ENCODE results near the gene USP31. TPM values are rescaled to one million over a fixed set of nuclear protein-coding genes. Genes with fewer than 3 reads are reported as not detected.

The USP31 gene
- total RNA-seq, 1 experiment from 2014 or later: 17.4 TPM

GRCh38 chr16:23187341-23187740 is 38.1 kb upstream of the USP31 start:
- no peaks in the 10 kb centered on the region for H3K9me3 Mint-ChIP-seq
- no peaks in the 10 kb centered on the region for H3K36me3 Mint-ChIP-seq
- H3K27me3 Mint-ChIP-seq (ENCODE audit: low read depth): peaks cover 33% of the 10 kb centered on the region
- ATAC-seq: no peak
- ChIA-PET CTCF (interaction anchor here (0.8 to 2.8 kb wide), 5 partner anchors 115 to 248 kb away, joined by 3 to 30 read pairs (median 4); partner anchors contain the start of gene SCNN1B), POLR2A (interaction anchor here (0.6 kb wide), 1 partner anchor 15 kb away, joined by 3 read pairs; no protein-coding TSS in a partner anchor)
- no peak overlapping the region for H3K27ac Mint-ChIP-seq
- H3K4me3 Mint-ChIP-seq: no peak overlapping the region
- DNase-seq (ENCODE audit: low spot score): no peak
- TF ChIP-seq ZNF423 (CRISPR knock-in tag; IDR thresholded peaks at IDR 0.05) (no peak), USF2 (CRISPR knock-in tag; IDR thresholded peaks at IDR 0.05) (no peak), ATF1 (CRISPR knock-in tag; IDR thresholded peaks at IDR 0.05) (no peak), ZNF416 (CRISPR knock-in tag; IDR thresholded peaks at IDR 0.05) (no peak), TCF7 (CRISPR knock-in tag; IDR thresholded peaks at IDR 0.05; ENCODE audit: low read depth) (no peak), MYBL2 (CRISPR knock-in tag; IDR thresholded peaks at IDR 0.05) (no peak), ZNF317 (CRISPR knock-in tag; IDR thresholded peaks at IDR 0.05; ENCODE audit: borderline replicate concordance, low read depth) (no peak)
- peaks cover 11% of the 10 kb centered on the region for H3K4me1 Mint-ChIP-seq

GRCh38 chr16:23186171-23186570 is 36.9 kb upstream of the USP31 start:
- DNase-seq (ENCODE audit: low spot score): no peak
- CTCF ChIA-PET: interaction anchor here (1.1 to 2.8 kb wide), 3 partner anchors 162 to 249 kb away, joined by 3 to 30 read pairs (median 4); no protein-coding TSS in a partner anchor
- Mint-ChIP-seq H3K9me3 (no peaks in the 10 kb centered on the region), H3K4me3 (no peak overlapping the region), H3K4me1 (peaks cover 14% of the 10 kb centered on the region), H3K36me3 (no peaks in the 10 kb centered on the region), H3K27ac (no peak overlapping the region), H3K27me3 (ENCODE audit: low read depth) (peaks cover 44% of the 10 kb centered on the region)
- no peak for ATAC-seq
- TF ChIP-seq, protein P1, sequence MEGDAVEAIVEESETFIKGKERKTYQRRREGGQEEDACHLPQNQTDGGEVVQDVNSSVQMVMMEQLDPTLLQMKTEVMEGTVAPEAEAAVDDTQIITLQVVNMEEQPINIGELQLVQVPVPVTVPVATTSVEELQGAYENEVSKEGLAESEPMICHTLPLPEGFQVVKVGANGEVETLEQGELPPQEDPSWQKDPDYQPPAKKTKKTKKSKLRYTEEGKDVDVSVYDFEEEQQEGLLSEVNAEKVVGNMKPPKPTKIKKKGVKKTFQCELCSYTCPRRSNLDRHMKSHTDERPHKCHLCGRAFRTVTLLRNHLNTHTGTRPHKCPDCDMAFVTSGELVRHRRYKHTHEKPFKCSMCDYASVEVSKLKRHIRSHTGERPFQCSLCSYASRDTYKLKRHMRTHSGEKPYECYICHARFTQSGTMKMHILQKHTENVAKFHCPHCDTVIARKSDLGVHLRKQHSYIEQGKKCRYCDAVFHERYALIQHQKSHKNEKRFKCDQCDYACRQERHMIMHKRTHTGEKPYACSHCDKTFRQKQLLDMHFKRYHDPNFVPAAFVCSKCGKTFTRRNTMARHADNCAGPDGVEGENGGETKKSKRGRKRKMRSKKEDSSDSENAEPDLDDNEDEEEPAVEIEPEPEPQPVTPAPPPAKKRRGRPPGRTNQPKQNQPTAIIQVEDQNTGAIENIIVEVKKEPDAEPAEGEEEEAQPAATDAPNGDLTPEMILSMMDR (IDR thresholded peaks at IDR 0.05): no peak
- TF ChIP-seq, protein P2, sequence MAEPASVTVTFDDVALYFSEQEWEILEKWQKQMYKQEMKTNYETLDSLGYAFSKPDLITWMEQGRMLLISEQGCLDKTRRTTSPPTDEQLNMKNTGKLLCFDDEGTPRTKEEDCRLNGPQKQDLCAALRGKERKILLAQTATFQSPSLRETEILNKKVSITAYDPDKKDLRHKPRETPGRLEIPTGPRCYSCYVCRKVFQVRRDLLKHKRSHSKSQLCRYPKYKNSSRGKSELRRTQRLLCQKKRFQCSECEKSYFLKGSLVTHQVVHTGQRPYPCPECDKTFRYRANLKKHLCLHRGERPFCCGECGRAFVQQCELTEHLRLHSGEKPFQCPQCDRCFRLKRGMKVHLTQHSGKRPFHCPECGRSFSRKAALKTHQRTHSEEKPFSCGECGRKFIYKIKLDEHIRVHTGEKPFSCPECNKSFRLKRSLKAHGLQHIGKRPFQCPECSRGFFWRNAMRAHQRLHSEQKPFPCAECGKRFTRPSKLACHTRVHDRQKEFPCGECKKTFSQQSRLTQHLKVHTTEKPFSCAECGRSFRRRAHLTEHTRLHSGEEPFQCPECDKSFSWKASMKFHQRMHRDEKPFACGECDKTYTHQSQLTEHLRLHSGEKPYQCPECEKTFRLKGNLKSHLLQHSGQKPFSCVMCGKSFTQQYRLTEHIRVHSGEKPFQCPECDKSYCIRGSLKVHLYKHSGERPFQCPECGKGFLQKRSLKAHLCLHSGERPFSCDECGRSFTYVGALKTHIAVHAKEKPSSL (CRISPR knock-in tag; conservative IDR thresholded peaks at IDR 0.05): no peak
- TF ChIP-seq ZNF512 (CRISPR knock-in tag; IDR thresholded peaks at IDR 0.05; ENCODE audit: borderline replicate concordance): no peak
- no peak for TF ChIP-seq MAX (CRISPR knock-in tag; IDR thresholded peaks at IDR 0.05)
- TF ChIP-seq, protein P3, sequence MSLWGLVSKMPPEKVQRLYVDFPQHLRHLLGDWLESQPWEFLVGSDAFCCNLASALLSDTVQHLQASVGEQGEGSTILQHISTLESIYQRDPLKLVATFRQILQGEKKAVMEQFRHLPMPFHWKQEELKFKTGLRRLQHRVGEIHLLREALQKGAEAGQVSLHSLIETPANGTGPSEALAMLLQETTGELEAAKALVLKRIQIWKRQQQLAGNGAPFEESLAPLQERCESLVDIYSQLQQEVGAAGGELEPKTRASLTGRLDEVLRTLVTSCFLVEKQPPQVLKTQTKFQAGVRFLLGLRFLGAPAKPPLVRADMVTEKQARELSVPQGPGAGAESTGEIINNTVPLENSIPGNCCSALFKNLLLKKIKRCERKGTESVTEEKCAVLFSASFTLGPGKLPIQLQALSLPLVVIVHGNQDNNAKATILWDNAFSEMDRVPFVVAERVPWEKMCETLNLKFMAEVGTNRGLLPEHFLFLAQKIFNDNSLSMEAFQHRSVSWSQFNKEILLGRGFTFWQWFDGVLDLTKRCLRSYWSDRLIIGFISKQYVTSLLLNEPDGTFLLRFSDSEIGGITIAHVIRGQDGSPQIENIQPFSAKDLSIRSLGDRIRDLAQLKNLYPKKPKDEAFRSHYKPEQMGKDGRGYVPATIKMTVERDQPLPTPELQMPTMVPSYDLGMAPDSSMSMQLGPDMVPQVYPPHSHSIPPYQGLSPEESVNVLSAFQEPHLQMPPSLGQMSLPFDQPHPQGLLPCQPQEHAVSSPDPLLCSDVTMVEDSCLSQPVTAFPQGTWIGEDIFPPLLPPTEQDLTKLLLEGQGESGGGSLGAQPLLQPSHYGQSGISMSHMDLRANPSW (CRISPR knock-in tag; conservative IDR thresholded peaks at IDR 0.05; ENCODE audit: low read depth): no peak
- TF ChIP-seq GABPB1 (CRISPR knock-in tag; IDR thresholded peaks at IDR 0.05): no peak
- POLR2A ChIA-PET: no interaction called here

Measured in WTC11 (cell line).